Measurements from ENCODE around the gene ABT1.

The ABT1 gene

DNA sequence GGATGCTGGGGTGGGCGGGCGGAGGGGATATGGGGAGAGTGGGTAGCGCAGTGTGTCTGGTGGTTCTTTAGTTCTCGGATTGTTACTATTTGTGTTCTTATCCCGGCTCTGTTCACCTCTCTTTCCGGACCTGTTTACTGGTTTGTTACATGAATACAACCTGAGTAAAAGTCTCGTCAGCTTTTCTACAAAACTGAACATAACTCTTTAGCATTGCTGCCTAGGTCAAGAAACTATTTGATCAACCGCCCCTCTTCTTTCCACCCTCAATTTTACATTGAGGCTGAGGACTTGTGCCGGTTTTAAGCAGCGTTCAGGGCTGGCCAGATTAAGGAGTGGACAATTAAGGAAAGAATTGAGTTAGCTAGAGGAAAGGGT is 625 bp downstream of the ABT1 start:
- Histone ChIP-seq H3F3A (ENCODE audit: insufficient read depth) (peaks cover 18% of the 10 kb centered on the region; the same call in 1 of the 2 replicates), H3K4me3 (ENCODE audit: insufficient read depth, low read length, poor library complexity, severe bottlenecking) (peak overlapping the region; percentile 84), H3K79me2 (ENCODE audit: insufficient read depth, low read length) (peaks cover 20% of the 10 kb centered on the region), H3K9me2 (replicated peaks; ENCODE audit: insufficient read depth, low read length) (no peaks in the 10 kb centered on the region), H3K9ac (ENCODE audit: low read length) (peak overlapping the region; percentile 79), H2AFZ (ENCODE audit: low read depth, low read length, severe bottlenecking) (peak overlapping the region; percentile 92), H4K20me1 (ENCODE audit: low read depth, low read length) (no peaks in the 10 kb centered on the region), H3K9me3 (ENCODE audit: insufficient read depth, low read length) (no peaks in the 10 kb centered on the region), H3K27me3 (ENCODE audit: low read length) (no peaks in the 10 kb centered on the region), H3K36me3 (ENCODE audit: low read length) (peaks cover 18% of the 10 kb centered on the region; the same call in 1 of the 2 replicates), H3K4me2 (ENCODE audit: low read depth, low read length, poor library complexity, severe bottlenecking) (peak overlapping the region; percentile 78), H3K27ac (ENCODE audit: low read depth, low read length) (no peak overlapping the region; the same call in 1 of the 2 replicates)
- TF ChIP-seq EZH2phosphoT487 (conservative IDR thresholded peaks at IDR 0.05; ENCODE audit: low read length), result no peak
- TF ChIP-seq, protein P1, sequence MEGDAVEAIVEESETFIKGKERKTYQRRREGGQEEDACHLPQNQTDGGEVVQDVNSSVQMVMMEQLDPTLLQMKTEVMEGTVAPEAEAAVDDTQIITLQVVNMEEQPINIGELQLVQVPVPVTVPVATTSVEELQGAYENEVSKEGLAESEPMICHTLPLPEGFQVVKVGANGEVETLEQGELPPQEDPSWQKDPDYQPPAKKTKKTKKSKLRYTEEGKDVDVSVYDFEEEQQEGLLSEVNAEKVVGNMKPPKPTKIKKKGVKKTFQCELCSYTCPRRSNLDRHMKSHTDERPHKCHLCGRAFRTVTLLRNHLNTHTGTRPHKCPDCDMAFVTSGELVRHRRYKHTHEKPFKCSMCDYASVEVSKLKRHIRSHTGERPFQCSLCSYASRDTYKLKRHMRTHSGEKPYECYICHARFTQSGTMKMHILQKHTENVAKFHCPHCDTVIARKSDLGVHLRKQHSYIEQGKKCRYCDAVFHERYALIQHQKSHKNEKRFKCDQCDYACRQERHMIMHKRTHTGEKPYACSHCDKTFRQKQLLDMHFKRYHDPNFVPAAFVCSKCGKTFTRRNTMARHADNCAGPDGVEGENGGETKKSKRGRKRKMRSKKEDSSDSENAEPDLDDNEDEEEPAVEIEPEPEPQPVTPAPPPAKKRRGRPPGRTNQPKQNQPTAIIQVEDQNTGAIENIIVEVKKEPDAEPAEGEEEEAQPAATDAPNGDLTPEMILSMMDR (IDR thresholded peaks at IDR 0.05; ENCODE audit: insufficient read depth, low read length, poor library complexity, severe bottlenecking), result no peak

DNA sequence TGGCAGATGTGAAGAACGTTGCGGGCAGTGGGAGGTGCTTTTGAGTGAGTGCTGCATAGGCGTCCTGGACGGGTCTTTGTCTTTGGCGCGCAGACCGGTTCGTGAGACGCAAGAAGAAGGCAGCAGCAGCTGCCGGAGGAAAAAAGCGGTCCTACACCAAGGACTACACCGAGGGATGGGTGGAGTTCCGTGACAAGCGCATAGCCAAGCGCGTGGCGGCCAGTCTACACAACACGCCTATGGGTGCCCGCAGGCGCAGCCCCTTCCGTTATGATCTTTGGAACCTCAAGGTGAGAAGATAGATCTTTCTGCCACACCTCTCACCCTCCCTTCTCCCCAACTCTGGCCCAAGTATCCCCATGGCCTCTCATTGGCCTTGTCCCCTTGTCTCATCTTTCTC is 1.1 kb downstream of the ABT1 start:
- TF ChIP-seq EZH2phosphoT487 (conservative IDR thresholded peaks at IDR 0.05; ENCODE audit: low read length), result no peak
- TF ChIP-seq, protein P1 (IDR thresholded peaks at IDR 0.05; ENCODE audit: insufficient read depth, low read length, poor library complexity, severe bottlenecking), result no peak
- Histone ChIP-seq H3K27me3 (ENCODE audit: low read length) (no peaks in the 10 kb centered on the region), H3K9ac (ENCODE audit: low read length) (peak overlapping the region; percentile 79)

DNA sequence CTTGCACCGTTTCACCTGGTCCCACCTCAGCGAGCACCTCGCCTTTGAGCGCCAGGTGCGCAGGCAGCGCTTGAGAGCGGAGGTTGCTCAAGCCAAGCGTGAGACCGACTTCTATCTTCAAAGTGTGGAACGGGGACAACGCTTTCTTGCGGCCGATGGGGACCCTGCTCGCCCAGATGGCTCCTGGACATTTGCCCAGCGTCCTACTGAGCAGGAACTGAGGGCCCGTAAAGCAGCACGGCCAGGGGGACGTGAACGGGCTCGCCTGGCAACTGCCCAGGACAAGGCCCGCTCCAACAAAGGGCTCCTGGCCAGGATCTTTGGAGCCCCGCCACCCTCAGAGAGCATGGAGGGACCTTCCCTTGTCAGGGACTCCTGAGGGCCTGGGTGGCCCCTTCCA is 1.5 kb downstream of the ABT1 start:
- Histone ChIP-seq H3K4me2 (ENCODE audit: low read depth, low read length, poor library complexity, severe bottlenecking) (no peak overlapping the region), H3K4me3 (ENCODE audit: insufficient read depth, low read length, poor library complexity, severe bottlenecking) (no peak overlapping the region), H3K9me2 (replicated peaks; ENCODE audit: insufficient read depth, low read length) (no peaks in the 10 kb centered on the region), H3K27me3 (ENCODE audit: low read length) (no peaks in the 10 kb centered on the region), H3K9ac (ENCODE audit: low read length) (no peak overlapping the region), H3F3A (ENCODE audit: insufficient read depth) (peaks cover 18% of the 10 kb centered on the region; the same call in 1 of the 2 replicates), H3K27ac (ENCODE audit: low read depth, low read length) (no peak overlapping the region), H3K36me3 (ENCODE audit: low read length) (peaks cover 18% of the 10 kb centered on the region; the same call in 1 of the 2 replicates), H3K9me3 (ENCODE audit: insufficient read depth, low read length) (no peaks in the 10 kb centered on the region), H4K20me1 (ENCODE audit: low read depth, low read length) (no peaks in the 10 kb centered on the region), H2AFZ (ENCODE audit: low read depth, low read length, severe bottlenecking) (no peak overlapping the region), H3K79me2 (ENCODE audit: insufficient read depth, low read length) (peaks cover 20% of the 10 kb centered on the region)
- TF ChIP-seq, protein P1 (IDR thresholded peaks at IDR 0.05; ENCODE audit: insufficient read depth, low read length, poor library complexity, severe bottlenecking), result no peak
- no peak for TF ChIP-seq EZH2phosphoT487 (conservative IDR thresholded peaks at IDR 0.05; ENCODE audit: low read length)

More for the DNA sequence above, 1.1 kb downstream of the ABT1 start:
- peaks cover 20% of the 10 kb centered on the region for H3K79me2 ChIP-seq (ENCODE audit: insufficient read depth, low read length)
- peaks cover 18% of the 10 kb centered on the region; the same call in 1 of the 2 replicates for H3K36me3 ChIP-seq (ENCODE audit: low read length)
- peak overlapping the region; percentile 78 for H3K4me2 ChIP-seq (ENCODE audit: low read depth, low read length, poor library complexity, severe bottlenecking)
- H3K27ac ChIP-seq (ENCODE audit: low read depth, low read length), result no peak overlapping the region
- H3K9me3 ChIP-seq (ENCODE audit: insufficient read depth, low read length), result no peaks in the 10 kb centered on the region
- peak overlapping the region; percentile 84 for H3K4me3 ChIP-seq (ENCODE audit: insufficient read depth, low read length, poor library complexity, severe bottlenecking)
- no peaks in the 10 kb centered on the region for H3K9me2 ChIP-seq (replicated peaks; ENCODE audit: insufficient read depth, low read length)
- peaks cover 18% of the 10 kb centered on the region; the same call in 1 of the 2 replicates for H3F3A ChIP-seq (ENCODE audit: insufficient read depth)
- no peak overlapping the region for H2AFZ ChIP-seq (ENCODE audit: low read depth, low read length, severe bottlenecking)
- H4K20me1 ChIP-seq (ENCODE audit: low read depth, low read length), result no peaks in the 10 kb centered on the region
